ENCODE measurements around the gene PACS2. TPM values are rescaled to one million over a fixed set of nuclear protein-coding genes. Genes with fewer than 3 reads are reported as not detected.

Gene PACS2
- total RNA-seq, 4 donors from 2014 or later = 61.5 to 91.1 (median 74.7) TPM

- Histone ChIP-seq H3K36me3 (peaks cover 0 to 9% of the 10 kb centered on the region in 2 donors), H3K4me3 (no peak overlapping the region), H3K27me3 (no peaks in the 10 kb centered on the region), H3K27ac (no peak overlapping the region), H3K9me3 (no peaks in the 10 kb centered on the region), H3K4me1 (peaks cover 0 to 63% (median 15%) of the 10 kb centered on the region in 3 donors)
- no peak for ATAC-seq
- 79% methylated on average over 9 of the region's 13 CpGs; no CpG with 5 or more reads in 1 of the 2 donors for WGBS, 2 donors (ENCODE audit: low coverage in 1 of 2)
- no peak for TF ChIP-seq POLR2AphosphoS5 (IDR thresholded peaks at IDR 0.05)
- TF ChIP-seq, protein P1, sequence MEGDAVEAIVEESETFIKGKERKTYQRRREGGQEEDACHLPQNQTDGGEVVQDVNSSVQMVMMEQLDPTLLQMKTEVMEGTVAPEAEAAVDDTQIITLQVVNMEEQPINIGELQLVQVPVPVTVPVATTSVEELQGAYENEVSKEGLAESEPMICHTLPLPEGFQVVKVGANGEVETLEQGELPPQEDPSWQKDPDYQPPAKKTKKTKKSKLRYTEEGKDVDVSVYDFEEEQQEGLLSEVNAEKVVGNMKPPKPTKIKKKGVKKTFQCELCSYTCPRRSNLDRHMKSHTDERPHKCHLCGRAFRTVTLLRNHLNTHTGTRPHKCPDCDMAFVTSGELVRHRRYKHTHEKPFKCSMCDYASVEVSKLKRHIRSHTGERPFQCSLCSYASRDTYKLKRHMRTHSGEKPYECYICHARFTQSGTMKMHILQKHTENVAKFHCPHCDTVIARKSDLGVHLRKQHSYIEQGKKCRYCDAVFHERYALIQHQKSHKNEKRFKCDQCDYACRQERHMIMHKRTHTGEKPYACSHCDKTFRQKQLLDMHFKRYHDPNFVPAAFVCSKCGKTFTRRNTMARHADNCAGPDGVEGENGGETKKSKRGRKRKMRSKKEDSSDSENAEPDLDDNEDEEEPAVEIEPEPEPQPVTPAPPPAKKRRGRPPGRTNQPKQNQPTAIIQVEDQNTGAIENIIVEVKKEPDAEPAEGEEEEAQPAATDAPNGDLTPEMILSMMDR (IDR thresholded peaks at IDR 0.05) = no peak
Observed at GRCh38 chr14:105323663-105324062, 9.1 kb downstream of the PACS2 start.

- ATAC-seq = peak; percentile 62
- 45% methylated on average over 2 of the region's 30 CpGs; no CpG with 5 or more reads in 1 of the 2 donors for WGBS, 2 donors (ENCODE audit: low coverage in 1 of 2)
- Histone ChIP-seq H3K4me1 (peaks cover 0 to 69% (median 17%) of the 10 kb centered on the region in 3 donors), H3K9me3 (no peaks in the 10 kb centered on the region), H3K27ac (peak overlapping the region in 2 of 4 donors; percentile 53 to 63), H3K4me3 (no peak overlapping the region), H3K36me3 (peaks cover 0 to 9% of the 10 kb centered on the region in 2 donors), H3K27me3 (no peaks in the 10 kb centered on the region)
- TF ChIP-seq, protein P1 (IDR thresholded peaks at IDR 0.05) = no peak
- TF ChIP-seq EP300 (IDR thresholded peaks at IDR 0.05) (no peak), POLR2A (IDR thresholded peaks at IDR 0.05) (no peak), POLR2AphosphoS5 (IDR thresholded peaks at IDR 0.05) (no peak)
Observed at GRCh38 chr14:105324080-105324778, 9.7 kb downstream of the PACS2 start.

- peaks cover 0 to 75% (median 23%) of the 10 kb centered on the region in 3 donors for H3K4me1 ChIP-seq
- no peak overlapping the region for H3K4me3 ChIP-seq
- ATAC-seq = no peak
- no peaks in the 10 kb centered on the region for H3K27me3 ChIP-seq
- H3K36me3 ChIP-seq = peaks cover 0 to 9% of the 10 kb centered on the region in 2 donors
- WGBS, 2 donors (ENCODE audit: low coverage in 1 of 2) = no CpG with 5 or more reads among the region's 12 CpGs
- TF ChIP-seq POLR2A (IDR thresholded peaks at IDR 0.05) = no peak
- TF ChIP-seq, protein P1 (IDR thresholded peaks at IDR 0.05) = no peak
- TF ChIP-seq POLR2AphosphoS5 (IDR thresholded peaks at IDR 0.05) = no peak
- no peak for TF ChIP-seq EP300 (IDR thresholded peaks at IDR 0.05)
- no peaks in the 10 kb centered on the region for H3K9me3 ChIP-seq
- peak overlapping the region in 2 of 4 donors; percentile 53 to 63 for H3K27ac ChIP-seq
Observed at GRCh38 chr14:105324871-105325270, 10.3 kb downstream of the PACS2 start.

GRCh38 chr14:105325303-105325702 lies 10.8 kb downstream of the PACS2 start:
- ATAC-seq = no peak
- Histone ChIP-seq H3K27ac (no peak overlapping the region), H3K27me3 (no peaks in the 10 kb centered on the region), H3K4me1 (peaks cover 0 to 80% (median 24%) of the 10 kb centered on the region in 3 donors), H3K9me3 (no peaks in the 10 kb centered on the region), H3K36me3 (peaks cover 0 to 9% of the 10 kb centered on the region in 2 donors), H3K4me3 (no peak overlapping the region)
- TF ChIP-seq EP300 (IDR thresholded peaks at IDR 0.05) (no peak), POLR2A (IDR thresholded peaks at IDR 0.05) (no peak)
- TF ChIP-seq, protein P1 (IDR thresholded peaks at IDR 0.05) = no peak
- WGBS, 2 donors (ENCODE audit: low coverage in 1 of 2) = 93% methylated on average over 3 of the region's 9 CpGs; no CpG with 5 or more reads in 1 of the 2 donors
